GM12878 (cell line): Measurements from ENCODE around the gene PRRT4. TPM values are rescaled to one million over a fixed set of nuclear protein-coding genes. Genes with fewer than 3 reads are reported as not detected.

Source experiments
- ATAC-seq: fragments of 200-7000 bp; cut with Tn5 transposase; 3 replicates; pipeline ENCODE4 v1.9.1; 2020; ENCODE audit warnings: mild to moderate bottlenecking, moderate library complexity
- BruUV-seq: library from RNA; stranded (reverse); fragments of 400-500 nt; replicated peaks from 2 replicates; lab custom pipeline; 2021; lab: Mats Ljungman, UMichigan
- CTCF ChIA-PET: fragments of 300-600 bp; sonication (Branson Sonifier 250); formaldehyde crosslinking; extraction: SDS; loops from one replicate; lab custom pipeline; 2021; ENCODE audit warnings: inconsistent platforms; lab: Yijun Ruan, JAX
- POLR2A ChIA-PET: fragments of 350-600 bp; formaldehyde crosslinking; extraction: SDS; loops from one replicate; lab custom pipeline; 2021; ENCODE audit warnings: inconsistent platforms; lab: Charles Lee
- RAD21 ChIA-PET: fragments of 300-600 bp; sonication (Branson Sonifier 250); formaldehyde crosslinking; loops from one replicate; lab custom pipeline; 2023; ENCODE audit warnings: antibody characterized with exemption; ENCODE audit not compliant: unreplicated experiment; lab: Charles Lee
- SMC1A ChIA-PET: fragments of 300-600 bp; sonication (Branson Sonifier 250); formaldehyde crosslinking; loops from one replicate; lab custom pipeline; 2023; ENCODE audit not compliant: unreplicated experiment, uncharacterized antibody; lab: Charles Lee
- DNase-seq: peaks from one replicate; pipeline ENCODE4 v3.0.0-alpha.2; 2011; ENCODE audit warnings: low read depth, low spot score
- FAIRE-seq: peaks from 3 replicates; lab custom pipeline; 2011; peaks lifted over from hg19 to GRCh38; lab: Jason Lieb, UNC
- H2AFZ ChIP-seq: 2 replicates; pipeline ENCODE4 v1.6.0; 2011; ENCODE audit warnings: low read depth, low read length, control low read depth; ENCODE audit not compliant: control insufficient read depth
- H3K27ac ChIP-seq: 2 replicates; pipeline ENCODE4 v1.5.1; 2011; ENCODE audit warnings: control low read depth; ENCODE audit not compliant: control insufficient read depth, insufficient read depth
- H3K27me3 ChIP-seq, 2 experiments: replicated peaks in 1 of 2; 2 replicates each; pipeline versions ENCODE4 v1.6.0 to v1.6.1; 2011; ENCODE audit warnings: low read length in 1 of 2; ENCODE audit not compliant: control insufficient read depth in 2 of 2, insufficient read depth in 2 of 2
- H3K36me3 ChIP-seq, 2 experiments: 2 replicates each; pipeline ENCODE4 v1.5.1; 2011; ENCODE audit warnings: low read length in 1 of 2; ENCODE audit not compliant: control insufficient read depth in 2 of 2, insufficient read depth in 2 of 2
- H3K4me1 ChIP-seq: 2 replicates; pipeline ENCODE4 v1.6.1; 2011; ENCODE audit warnings: mild to moderate bottlenecking, low read length, moderate library complexity, mixed read lengths; ENCODE audit not compliant: control insufficient read depth, insufficient read depth
- H3K4me2 ChIP-seq: 2 replicates; pipeline ENCODE4 v1.6.0; 2011; ENCODE audit warnings: control low read depth; ENCODE audit not compliant: control insufficient read depth, insufficient read depth
- H3K4me3 ChIP-seq: fragments of 200-600 bp; sonication (generic); 2 replicates; pipeline ENCODE4 v1.5.1; 2016
- H3K79me2 ChIP-seq: 2 replicates; pipeline ENCODE4 v1.6.0; 2011; ENCODE audit warnings: low read length; ENCODE audit not compliant: control insufficient read depth, insufficient read depth
- H3K9ac ChIP-seq: 2 replicates; pipeline ENCODE4 v1.8.0; 2011; ENCODE audit warnings: low read length, control low read depth, mixed read lengths; ENCODE audit not compliant: control insufficient read depth, insufficient read depth
- H3K9me3 ChIP-seq: replicated peaks from 3 replicates; pipeline ENCODE4 v1.5.1; 2011; ENCODE audit warnings: mild to moderate bottlenecking, low read length; ENCODE audit not compliant: control insufficient read depth, insufficient read depth
- H4K20me1 ChIP-seq: 2 replicates; pipeline ENCODE4 v1.6.0; 2011; ENCODE audit not compliant: control insufficient read depth, insufficient read depth
- ATF7 ChIP-seq: fragments of 450-650 bp; IDR thresholded peaks from 2 replicates; pipeline ENCODE4 v1.6.1; 2016; ENCODE audit warnings: low read depth, mild to moderate bottlenecking
- BHLHE40 ChIP-seq, 2 experiments: fragments of 450-650 bp in 1 of 2; IDR thresholded peaks; 2 replicates each; pipeline ENCODE4 v1.6.1; 2011 to 2017; ENCODE audit warnings: low read depth in 2 of 2, borderline replicate concordance in 1 of 2, improper control_type of control experiment in 1 of 2, low read length in 1 of 2, mild to moderate bottlenecking in 1 of 2
- BMI1 ChIP-seq: fragments of 450-650 bp; IDR thresholded peaks from 2 replicates; pipeline ENCODE4 v1.6.1; 2016; ENCODE audit warnings: mild to moderate bottlenecking, moderate library complexity, borderline replicate concordance
- HDAC6 ChIP-seq: fragments of 200-600 bp; sonication (generic); IDR thresholded peaks from one replicate; pipeline ENCODE4 v1.8.0; 2017; ENCODE audit warnings: antibody characterized with exemption; ENCODE audit not compliant: unreplicated experiment
- KDM1A ChIP-seq: fragments of 200-600 bp; sonication (generic); IDR thresholded peaks from 2 replicates; pipeline ENCODE4 v1.6.1; 2016; ENCODE audit warnings: borderline replicate concordance
- MXI1 ChIP-seq: fragments of 150-350 bp; IDR thresholded peaks from 2 replicates; pipeline ENCODE4 v1.6.1; 2011; ENCODE audit warnings: low read depth, mild to moderate bottlenecking, inconsistent platforms, low read length, improper control_type of control experiment
- NFYA ChIP-seq: IDR thresholded peaks from 2 replicates; pipeline ENCODE4 v1.6.1; 2011; ENCODE audit warnings: low read depth, mild to moderate bottlenecking, low read length, improper control_type of control experiment, borderline replicate concordance
- NR2C2 ChIP-seq: IDR thresholded peaks from 2 replicates; pipeline ENCODE4 v1.6.1; 2011; ENCODE audit warnings: borderline replicate concordance, low read depth; ENCODE audit not compliant: control insufficient read depth, insufficient read length
- PML ChIP-seq: IDR thresholded peaks from 2 replicates; pipeline ENCODE4 v1.6.1; 2012; ENCODE audit warnings: low read length, inconsistent platforms
- RB1 ChIP-seq: fragments of 450-650 bp; formaldehyde crosslinking; IDR thresholded peaks from 2 replicates; pipeline ENCODE4 v1.6.1; 2017; ENCODE audit warnings: mild to moderate bottlenecking, borderline replicate concordance
- RBBP5 ChIP-seq: fragments of 200-600 bp; sonication (generic); conservative IDR thresholded peaks from 2 replicates; pipeline ENCODE4 v1.6.1; 2016
- SREBF2 ChIP-seq: IDR thresholded peaks from 2 replicates; pipeline ENCODE4 v1.6.1; 2012; ENCODE audit warnings: mild to moderate bottlenecking, low read length
- STAT1 ChIP-seq: fragments of 450-650 bp; conservative IDR thresholded peaks from 2 replicates; pipeline ENCODE4 v1.6.1; 2014; ENCODE audit warnings: antibody characterized with exemption, mild to moderate bottlenecking
- TCF3 ChIP-seq: IDR thresholded peaks from 2 replicates; pipeline ENCODE4 v1.6.1; 2012; ENCODE audit warnings: low read depth, mild to moderate bottlenecking, low read length, borderline replicate concordance; ENCODE audit not compliant: insufficient read depth
- ZNF622 ChIP-seq: fragments of 450-650 bp; IDR thresholded peaks from 2 replicates; pipeline ENCODE4 v1.6.1; 2017; ENCODE audit warnings: mild to moderate bottlenecking, inconsistent platforms
- ZSCAN29 ChIP-seq: fragments of 450-650 bp; IDR thresholded peaks from 2 replicates; pipeline ENCODE4 v1.6.1; 2017; ENCODE audit warnings: mild to moderate bottlenecking, moderate library complexity
- WGBS: methylation state at CpG from one replicate; pipeline ENCODE4 v1.1.6; 2016; ENCODE audit warnings: low lambda C conversion rate; ENCODE audit not compliant: insufficient replicate concordance, insufficient coverage; ENCODE audit errors: missing lambda C conversion rate; 5-methylcytosine and 5-hydroxymethylcytosine counted together
- in situ Hi-C: fragments of 300-500 bp; cut with MboI; formaldehyde crosslinking; loops from 9 replicates; pipeline ENCODE4 v1.14.3; 2018; ENCODE audit warnings: mixed read lengths
- intact Hi-C: fragments of 100-400 bp; cut with micrococcal nuclease; formaldehyde crosslinking; loops from one replicate; pipeline ENCODE4 v1.14.2; 2022; ENCODE audit not compliant: unreplicated experiment
- polyA plus RNA-seq, 11 experiments: library from polyadenylated mRNA; depleted of rRNA in 4 of 11; unstranded in 6 of 11; stranded (reverse) in 5 of 11; fragments of >200 nt; fragmentation: Nextera tagmentation in 4 of 11; fragmentation: Illumina TruSeq in 1 of 11; extraction: Ambion mirVana in 4 of 11; extraction: Trizol in 1 of 11; gene quantifications; 1 replicate in 1 of 11; 2 replicates in 10 of 11; pipeline versions ENCODE4 v1.2.1 to v1.2.3, GENCODE V29; 2011 to 2016; ENCODE audit warnings: inconsistent platforms in 2 of 11, missing spikeins in 2 of 11, low read depth in 1 of 11
- total RNA-seq, 4 experiments: library from RNA; depleted of rRNA in 3 of 4; stranded (reverse); fragments of >200 nt in 3 of 4; fragmentation: Illumina TruSeq in 1 of 4; extraction: Trizol in 1 of 4; gene quantifications; 2 replicates each; pipeline versions ENCODE4 v1.2.1 to v1.2.3, GENCODE V29; 2013 to 2021
- TF ChIP-seq, protein P1 (sequence below): fragments of 450-650 bp; formaldehyde crosslinking; IDR thresholded peaks from 2 replicates; pipeline ENCODE4 v1.4.0; 2020; ENCODE audit warnings: mild to moderate bottlenecking, moderate library complexity
- TF ChIP-seq, protein P2 (sequence below): IDR thresholded peaks from 2 replicates; pipeline ENCODE4 v1.6.1; 2011; ENCODE audit warnings: mild to moderate bottlenecking, low read depth, low read length, moderate library complexity; ENCODE audit not compliant: insufficient replicate concordance

The PRRT4 gene
- total and polyA plus RNA-seq, 10 of the 15 experiments (the other 5 are each of a cell fraction or from before 2014, with no cell fraction given), result not detected

DNA sequence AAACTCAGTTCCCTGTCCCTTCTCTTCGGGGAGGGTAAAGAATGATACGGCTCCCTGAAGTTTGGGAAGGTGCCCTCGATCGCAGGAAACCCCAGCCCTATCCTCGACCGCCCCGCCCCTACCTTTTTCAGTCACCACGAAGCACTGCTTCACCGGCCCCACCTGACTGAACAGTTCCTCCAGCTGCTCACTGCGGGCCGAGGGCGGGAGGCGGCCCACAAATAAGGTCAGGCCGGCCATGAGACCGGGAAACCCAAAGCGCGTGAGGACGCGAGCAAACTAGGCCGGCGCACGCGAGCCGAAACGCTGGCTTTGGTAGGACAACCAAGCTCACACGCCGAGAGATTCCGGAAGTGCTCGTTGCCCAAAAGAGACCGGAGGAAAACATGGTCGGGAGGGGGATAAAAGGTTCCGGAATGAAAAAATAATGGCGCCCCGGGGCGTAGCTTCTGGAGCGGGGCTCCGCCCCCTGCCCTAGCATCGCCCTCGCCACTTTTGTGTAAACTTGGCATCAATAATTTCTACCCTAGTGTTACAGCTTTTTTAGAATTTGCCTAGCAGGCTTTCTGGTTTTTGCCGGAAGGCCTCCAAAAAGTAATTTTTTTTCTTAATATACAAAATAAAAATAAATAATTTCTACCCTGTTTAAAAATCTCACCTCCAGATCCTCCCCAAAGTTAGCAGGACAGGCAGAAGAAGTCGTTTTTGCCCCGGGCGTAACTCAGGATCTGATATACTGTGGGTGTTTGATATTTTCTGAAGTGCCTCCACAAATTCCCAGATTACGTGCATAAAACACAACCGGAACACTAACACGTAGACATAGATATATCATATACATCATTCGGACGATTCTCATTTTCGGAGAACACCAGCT lies 17.7 kb downstream of the PRRT4 start, which contains the start of gene RBM28:
TSS of gene RBM28 (minus strand) at position 355 of the 877 bp plus-strand sequence. CDS start at position 240, 115 bp downstream.
- Histone ChIP-seq H3K4me1 (peaks cover 9% of the 10 kb centered on the region), H2AFZ (peak within 1 kb of the TSS; percentile 91), H3K9me3 (no peaks in the 10 kb centered on the region), H3K4me2 (peak within 1 kb of the TSS; percentile 99), H3K27me3 (0 out of 4 replicates have a peak, but pooled peaks cover 0 to under 1% of the 10 kb centered on the region in 2 experiments), H3K9ac (peak within 1 kb of the TSS; percentile 75), H3K27ac (peak within 1 kb of the TSS; percentile 51), H3K36me3 (no peaks in the 10 kb centered on the region; a peak in 1 of 4 replicates), H3K79me2 (peaks cover 28% of the 10 kb centered on the region), H4K20me1 (no peaks in the 10 kb centered on the region), H3K4me3 (peak within 1 kb of the TSS; percentile 81)
- ATAC-seq (peak; percentile 96), DNase-seq (peak; percentile 73), FAIRE-seq (peak; percentile 80)
- WGBS, result 13% methylated on average over 49 of the region's 49 CpGs
- ChIA-PET POLR2A (interaction anchor here (0.8 kb wide), 1 partner anchor 112 kb away, joined by 3 read pairs; the partner anchor contains the start of gene HILPDA), SMC1A (interaction anchor here (0.8 to 1.3 kb wide), 2 partner anchors 116 to 135 kb away, joined by 3 to 4 read pairs; no protein-coding TSS in a partner anchor), RAD21 (interaction anchor here (0.7 kb wide), 2 partner anchors 43 to 1479 kb away, joined by 3 to 4 read pairs; no protein-coding TSS in a partner anchor), CTCF (interaction anchor here (0.5 to 6.0 kb wide), 11 partner anchors 17 to 875 kb away, joined by 3 to 106 read pairs (median 3); partner anchors contain the start of gene METTL2B)
- in situ Hi-C loops, result no loop called here
- intact Hi-C loops, result no loop called here
- no TSS peak for BruUV-seq
- TF ChIP-seq NFYA (no peak), BMI1 (no peak), NR2C2 (no peak), ZSCAN29 (peak; percentile 51; the same call in 1 of the 2 replicates), ATF7 (peak; percentile 53; the same call in 1 of the 2 replicates), MXI1 (peak; percentile 95), SREBF2 (no peak), KDM1A (no peak), RB1 (peak; percentile 92; the same call in 1 of the 2 replicates), HDAC6 (no peak), STAT1 (no peak; the same call in 1 of the 2 replicates), PML (peak; percentile 93), RBBP5 (0 out of 2 replicates have a peak, but pooled peaks have one; percentile 23), ZNF622 (0 out of 2 replicates have a peak, but pooled peaks have one; percentile 31), TCF3 (0 out of 2 replicates have a peak, but pooled peaks have one; percentile 30), BHLHE40 (IDR thresholded peaks at IDR 0.05; ENCODE audit: borderline replicate concordance in 1 of 2, low read depth in 2 of 2, low read length in 1 of 2) (peak; percentile 98 to 99)
- TF ChIP-seq, protein P1, sequence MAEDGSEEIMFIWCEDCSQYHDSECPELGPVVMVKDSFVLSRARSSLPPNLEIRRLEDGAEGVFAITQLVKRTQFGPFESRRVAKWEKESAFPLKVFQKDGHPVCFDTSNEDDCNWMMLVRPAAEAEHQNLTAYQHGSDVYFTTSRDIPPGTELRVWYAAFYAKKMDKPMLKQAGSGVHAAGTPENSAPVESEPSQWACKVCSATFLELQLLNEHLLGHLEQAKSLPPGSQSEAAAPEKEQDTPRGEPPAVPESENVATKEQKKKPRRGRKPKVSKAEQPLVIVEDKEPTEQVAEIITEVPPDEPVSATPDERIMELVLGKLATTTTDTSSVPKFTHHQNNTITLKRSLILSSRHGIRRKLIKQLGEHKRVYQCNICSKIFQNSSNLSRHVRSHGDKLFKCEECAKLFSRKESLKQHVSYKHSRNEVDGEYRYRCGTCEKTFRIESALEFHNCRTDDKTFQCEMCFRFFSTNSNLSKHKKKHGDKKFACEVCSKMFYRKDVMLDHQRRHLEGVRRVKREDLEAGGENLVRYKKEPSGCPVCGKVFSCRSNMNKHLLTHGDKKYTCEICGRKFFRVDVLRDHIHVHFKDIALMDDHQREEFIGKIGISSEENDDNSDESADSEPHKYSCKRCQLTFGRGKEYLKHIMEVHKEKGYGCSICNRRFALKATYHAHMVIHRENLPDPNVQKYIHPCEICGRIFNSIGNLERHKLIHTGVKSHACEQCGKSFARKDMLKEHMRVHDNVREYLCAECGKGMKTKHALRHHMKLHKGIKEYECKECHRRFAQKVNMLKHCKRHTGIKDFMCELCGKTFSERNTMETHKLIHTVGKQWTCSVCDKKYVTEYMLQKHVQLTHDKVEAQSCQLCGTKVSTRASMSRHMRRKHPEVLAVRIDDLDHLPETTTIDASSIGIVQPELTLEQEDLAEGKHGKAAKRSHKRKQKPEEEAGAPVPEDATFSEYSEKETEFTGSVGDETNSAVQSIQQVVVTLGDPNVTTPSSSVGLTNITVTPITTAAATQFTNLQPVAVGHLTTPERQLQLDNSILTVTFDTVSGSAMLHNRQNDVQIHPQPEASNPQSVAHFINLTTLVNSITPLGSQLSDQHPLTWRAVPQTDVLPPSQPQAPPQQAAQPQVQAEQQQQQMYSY (CRISPR knock-in tag), result no peak
- TF ChIP-seq, protein P2, sequence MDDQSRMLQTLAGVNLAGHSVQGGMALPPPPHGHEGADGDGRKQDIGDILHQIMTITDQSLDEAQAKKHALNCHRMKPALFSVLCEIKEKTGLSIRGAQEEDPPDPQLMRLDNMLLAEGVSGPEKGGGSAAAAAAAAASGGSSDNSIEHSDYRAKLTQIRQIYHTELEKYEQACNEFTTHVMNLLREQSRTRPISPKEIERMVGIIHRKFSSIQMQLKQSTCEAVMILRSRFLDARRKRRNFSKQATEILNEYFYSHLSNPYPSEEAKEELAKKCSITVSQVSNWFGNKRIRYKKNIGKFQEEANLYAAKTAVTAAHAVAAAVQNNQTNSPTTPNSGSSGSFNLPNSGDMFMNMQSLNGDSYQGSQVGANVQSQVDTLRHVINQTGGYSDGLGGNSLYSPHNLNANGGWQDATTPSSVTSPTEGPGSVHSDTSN, result no peak
